A673 (cell line): ENCODE data around the gene ATF4.

Source experiments
- EZH2 ChIP-seq: fragments of 200-600 bp; sonication (generic); IDR thresholded peaks from 2 replicates; pipeline ENCODE4 v1.6.1; 2017; ENCODE audit warnings: borderline replicate concordance, low read depth, mild to moderate bottlenecking, mixed read lengths, antibody characterized with exemption, low read length; ENCODE audit not compliant: poor library complexity, severe bottlenecking
- TF ChIP-seq, protein P1 (sequence below): fragments of 300-800, 200-600 bp; sonication (generic); conservative IDR thresholded peaks from 2 replicates; pipeline ENCODE4 v1.5.1; 2017; ENCODE audit warnings: low read depth, mild to moderate bottlenecking, antibody characterized with exemption, low read length, moderate library complexity, mixed read lengths

DNA sequence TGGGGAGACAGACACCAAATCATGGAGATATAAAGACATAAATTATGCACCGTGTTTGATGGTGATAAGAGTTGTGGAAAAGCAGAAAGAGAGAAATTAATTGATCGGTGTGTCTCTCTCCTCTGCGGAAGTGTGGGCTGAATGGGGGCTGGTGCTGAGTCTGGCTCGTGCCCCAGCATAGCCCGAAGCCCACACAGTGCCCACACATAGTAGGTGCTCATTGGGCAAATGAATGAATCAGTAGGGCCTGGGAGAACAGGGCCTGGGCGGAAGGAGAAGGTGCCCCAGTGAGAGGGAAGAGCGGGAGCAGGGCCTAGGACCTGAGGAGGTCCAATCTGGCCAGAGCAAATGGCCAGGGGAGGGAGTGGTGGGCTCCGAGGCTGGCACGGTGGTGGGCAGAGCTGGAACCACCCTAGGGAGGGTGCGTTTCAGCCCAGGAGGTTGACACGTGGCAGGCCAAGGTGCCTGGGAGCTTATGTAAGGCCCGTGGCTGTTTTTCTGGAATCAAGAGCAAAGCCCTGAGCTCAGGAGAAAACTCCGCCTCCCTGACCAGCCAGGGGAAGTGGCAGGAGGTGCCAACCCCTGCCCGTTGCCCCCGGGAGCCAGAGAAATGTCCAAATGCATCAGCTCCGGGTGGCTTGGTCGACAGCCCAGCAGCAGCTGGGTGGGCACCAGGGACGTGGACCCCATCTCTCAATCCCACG lies 48.1 kb downstream of the ATF4 start:
- TF ChIP-seq, protein P1, sequence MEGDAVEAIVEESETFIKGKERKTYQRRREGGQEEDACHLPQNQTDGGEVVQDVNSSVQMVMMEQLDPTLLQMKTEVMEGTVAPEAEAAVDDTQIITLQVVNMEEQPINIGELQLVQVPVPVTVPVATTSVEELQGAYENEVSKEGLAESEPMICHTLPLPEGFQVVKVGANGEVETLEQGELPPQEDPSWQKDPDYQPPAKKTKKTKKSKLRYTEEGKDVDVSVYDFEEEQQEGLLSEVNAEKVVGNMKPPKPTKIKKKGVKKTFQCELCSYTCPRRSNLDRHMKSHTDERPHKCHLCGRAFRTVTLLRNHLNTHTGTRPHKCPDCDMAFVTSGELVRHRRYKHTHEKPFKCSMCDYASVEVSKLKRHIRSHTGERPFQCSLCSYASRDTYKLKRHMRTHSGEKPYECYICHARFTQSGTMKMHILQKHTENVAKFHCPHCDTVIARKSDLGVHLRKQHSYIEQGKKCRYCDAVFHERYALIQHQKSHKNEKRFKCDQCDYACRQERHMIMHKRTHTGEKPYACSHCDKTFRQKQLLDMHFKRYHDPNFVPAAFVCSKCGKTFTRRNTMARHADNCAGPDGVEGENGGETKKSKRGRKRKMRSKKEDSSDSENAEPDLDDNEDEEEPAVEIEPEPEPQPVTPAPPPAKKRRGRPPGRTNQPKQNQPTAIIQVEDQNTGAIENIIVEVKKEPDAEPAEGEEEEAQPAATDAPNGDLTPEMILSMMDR: no peak
- no peak for TF ChIP-seq EZH2
